Measurements from ENCODE around the gene GRM1.

The GRM1 gene

DNA sequence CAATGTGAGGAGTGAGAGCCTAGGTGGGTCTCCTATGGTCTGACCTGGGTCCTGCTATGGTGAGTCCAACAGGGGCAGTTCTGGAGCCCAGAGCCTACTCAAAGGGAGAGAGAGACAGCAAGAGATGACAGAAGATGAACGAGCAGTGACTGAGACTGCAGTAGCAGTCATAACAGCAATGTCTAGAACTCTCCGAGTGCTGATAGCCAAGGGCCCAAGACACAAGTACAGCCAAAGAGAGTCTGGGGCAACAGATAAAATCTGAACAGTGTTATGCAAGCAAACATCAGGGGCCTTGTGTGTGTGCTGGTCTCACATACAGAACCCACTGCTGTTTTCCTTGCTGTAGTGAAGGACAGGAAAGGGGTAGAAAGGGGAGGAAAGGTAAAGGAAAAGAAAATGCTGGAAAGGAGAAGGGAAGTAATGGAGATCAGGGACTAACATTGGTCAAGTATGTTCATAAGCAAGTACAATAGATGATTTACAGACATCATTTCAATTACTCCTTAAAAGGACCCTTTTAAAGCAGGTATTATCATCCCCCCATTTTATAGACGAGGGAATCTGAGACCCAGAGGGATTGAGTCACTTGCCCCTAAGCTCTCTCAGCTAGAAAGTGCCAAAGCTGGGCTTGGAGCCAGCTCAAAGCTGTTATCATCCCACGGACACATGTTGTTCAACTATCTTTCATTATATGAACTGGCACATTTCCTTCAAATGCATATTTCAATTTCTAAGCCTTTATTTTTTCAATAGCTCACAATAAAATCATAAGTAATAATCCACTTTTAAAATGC lies 332.5 kb downstream of the GRM1 start:
- H3K4me1 ChIP-seq (ENCODE audit: control insufficient read depth, insufficient read depth, low read length) = peaks cover 11% of the 10 kb centered on the region
- H3K36me3 ChIP-seq (ENCODE audit: control insufficient read depth, insufficient read depth, low read length) = no peaks in the 10 kb centered on the region
- H3K27me3 ChIP-seq (ENCODE audit: control insufficient read depth, insufficient read depth, low read length) = no peaks in the 10 kb centered on the region
- H3K9me3 ChIP-seq (ENCODE audit: control insufficient read depth, insufficient read depth, low read depth, low read length) = no peaks in the 10 kb centered on the region
- no peak overlapping the region for H3K27ac ChIP-seq (ENCODE audit: low read depth, low read length)
- no peak overlapping the region for H3K4me3 ChIP-seq (ENCODE audit: low read depth, low read length)
- H3K9ac ChIP-seq (ENCODE audit: low read length) = no peak overlapping the region

DNA sequence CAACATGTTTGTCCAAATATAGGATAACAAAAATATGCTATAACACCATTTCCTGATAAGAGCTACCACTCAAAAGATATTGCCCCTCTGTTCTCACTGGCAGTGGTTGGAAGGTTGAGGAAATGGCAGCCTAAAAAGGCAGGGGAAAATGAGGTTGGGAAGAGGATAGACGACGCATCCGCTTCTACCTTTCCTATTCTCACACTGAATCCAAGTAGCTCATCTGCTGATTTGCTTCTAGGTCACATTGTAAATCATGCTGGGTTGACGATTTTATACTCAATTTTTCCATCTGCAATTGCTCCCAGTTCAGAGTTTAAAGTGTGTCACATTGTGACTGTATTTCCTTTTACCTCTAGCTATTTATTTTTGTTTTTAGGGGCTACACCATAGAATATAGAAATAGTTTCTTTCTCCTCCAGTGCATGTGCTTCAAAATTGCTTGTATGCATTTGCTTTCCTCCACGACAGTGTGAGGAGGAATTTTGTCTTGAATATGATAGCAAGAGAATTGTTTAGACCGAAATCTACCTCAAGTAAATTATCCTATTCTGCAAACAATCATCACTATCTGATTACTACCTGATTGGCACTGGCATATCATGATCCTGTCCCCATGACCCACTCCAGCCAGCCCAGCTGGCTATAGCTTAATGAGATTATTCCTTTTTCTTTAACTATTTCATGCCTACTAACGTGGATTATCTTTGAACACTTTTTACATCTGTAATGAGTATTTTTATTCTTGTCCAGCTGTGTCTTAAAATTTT lies 335.2 kb downstream of the GRM1 start:
- Histone ChIP-seq H3K4me3 (ENCODE audit: low read depth, low read length) (no peak overlapping the region), H3K9ac (ENCODE audit: low read length) (no peak overlapping the region), H3K9me3 (ENCODE audit: control insufficient read depth, insufficient read depth, low read depth, low read length) (no peaks in the 10 kb centered on the region), H3K4me1 (ENCODE audit: control insufficient read depth, insufficient read depth, low read length) (no peaks in the 10 kb centered on the region), H3K27ac (ENCODE audit: low read depth, low read length) (no peak overlapping the region), H3K36me3 (ENCODE audit: control insufficient read depth, insufficient read depth, low read length) (no peaks in the 10 kb centered on the region), H3K27me3 (ENCODE audit: control insufficient read depth, insufficient read depth, low read length) (no peaks in the 10 kb centered on the region)

DNA sequence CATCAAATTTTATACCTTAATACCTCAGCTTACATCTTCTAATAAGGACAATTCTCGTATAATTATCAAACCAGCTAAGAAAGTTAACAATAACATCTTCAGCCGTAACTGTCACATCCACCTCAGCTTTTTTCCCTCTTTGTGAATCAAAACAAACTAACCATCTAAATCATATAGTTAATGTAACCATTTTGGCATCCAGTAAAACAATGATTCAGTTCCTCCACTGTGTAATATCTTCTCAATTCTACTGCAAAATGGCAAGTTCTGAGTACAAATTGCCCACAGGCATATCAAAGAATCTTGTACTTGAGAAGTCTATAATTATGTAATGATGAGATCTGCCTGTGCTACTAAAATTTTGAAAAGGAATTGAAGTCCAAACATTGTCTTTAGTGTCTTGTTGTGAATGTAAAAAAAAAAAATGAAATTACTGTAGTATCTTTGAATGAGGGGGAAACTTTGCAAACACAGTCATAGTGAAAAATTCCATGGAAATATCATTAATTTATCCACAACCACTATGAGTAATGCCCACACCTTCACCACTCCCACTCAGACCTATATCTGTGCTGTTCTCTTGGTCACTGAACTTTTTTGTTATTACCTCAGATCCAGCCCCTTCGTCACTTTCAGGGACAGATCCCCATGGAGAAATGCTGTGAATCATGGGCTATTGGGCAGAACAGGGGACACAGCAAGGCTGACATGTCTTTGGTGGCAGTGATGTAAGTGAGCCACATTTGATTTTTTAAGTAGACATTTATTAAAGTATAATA lies 336.1 kb downstream of the GRM1 start:
- no peaks in the 10 kb centered on the region for H3K9me3 ChIP-seq (ENCODE audit: control insufficient read depth, insufficient read depth, low read depth, low read length)
- H3K9ac ChIP-seq (ENCODE audit: low read length) = no peak overlapping the region
- H3K4me3 ChIP-seq (ENCODE audit: low read depth, low read length) = no peak overlapping the region
- no peaks in the 10 kb centered on the region for H3K4me1 ChIP-seq (ENCODE audit: control insufficient read depth, insufficient read depth, low read length)
- no peaks in the 10 kb centered on the region for H3K36me3 ChIP-seq (ENCODE audit: control insufficient read depth, insufficient read depth, low read length)
- H3K27me3 ChIP-seq (ENCODE audit: control insufficient read depth, insufficient read depth, low read length) = no peaks in the 10 kb centered on the region
- H3K27ac ChIP-seq (ENCODE audit: low read depth, low read length) = no peak overlapping the region

DNA sequence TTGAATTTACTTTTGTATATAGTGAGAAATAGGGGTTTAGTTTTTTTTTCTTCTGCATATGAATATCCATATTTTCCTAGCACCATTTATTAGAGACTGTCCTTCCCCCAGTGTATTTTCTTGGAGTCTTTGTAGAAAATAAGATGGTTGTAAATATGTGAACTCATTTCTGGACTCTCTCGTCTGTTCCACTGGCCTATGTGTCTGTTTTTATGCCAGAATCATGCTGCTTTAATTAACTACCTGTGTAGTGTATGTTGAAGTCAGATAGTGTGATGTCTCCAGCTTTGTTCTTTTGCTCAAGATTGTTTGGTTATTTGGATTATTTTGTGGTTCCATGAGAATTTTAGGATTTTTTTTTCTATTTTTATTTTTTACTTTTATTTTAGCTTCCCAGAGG lies 338.2 kb downstream of the GRM1 start:
- Histone ChIP-seq H3K36me3 (ENCODE audit: control insufficient read depth, insufficient read depth, low read length) (no peaks in the 10 kb centered on the region), H3K9ac (ENCODE audit: low read length) (no peak overlapping the region), H3K27me3 (ENCODE audit: control insufficient read depth, insufficient read depth, low read length) (no peaks in the 10 kb centered on the region), H3K27ac (ENCODE audit: low read depth, low read length) (no peak overlapping the region), H3K9me3 (ENCODE audit: control insufficient read depth, insufficient read depth, low read depth, low read length) (no peaks in the 10 kb centered on the region), H3K4me1 (ENCODE audit: control insufficient read depth, insufficient read depth, low read length) (no peaks in the 10 kb centered on the region), H3K4me3 (ENCODE audit: low read depth, low read length) (no peak overlapping the region)

DNA sequence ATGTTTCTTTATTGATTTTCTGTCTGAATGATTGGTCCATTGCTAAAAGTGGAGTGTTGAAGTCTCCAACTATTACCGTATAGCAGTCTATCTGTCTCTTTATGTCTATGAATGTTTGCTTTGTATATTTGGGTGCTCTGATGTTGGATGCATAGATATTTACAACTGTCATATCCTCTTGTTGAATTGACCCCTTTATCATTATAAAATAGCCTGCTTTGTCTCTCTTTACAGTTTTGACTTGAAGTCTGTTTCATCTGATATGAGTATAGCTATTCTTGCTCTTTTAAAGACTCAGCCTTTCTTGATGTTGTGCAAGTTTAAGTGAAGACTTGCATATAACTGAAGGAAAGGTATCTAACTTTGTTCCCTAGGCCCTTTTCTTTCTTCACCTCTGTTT lies 341.0 kb downstream of the GRM1 start:
- Histone ChIP-seq H3K36me3 (ENCODE audit: control insufficient read depth, insufficient read depth, low read length) (no peaks in the 10 kb centered on the region), H3K4me3 (ENCODE audit: low read depth, low read length) (no peak overlapping the region), H3K4me1 (ENCODE audit: control insufficient read depth, insufficient read depth, low read length) (no peaks in the 10 kb centered on the region), H3K27ac (ENCODE audit: low read depth, low read length) (no peak overlapping the region), H3K9ac (ENCODE audit: low read length) (no peak overlapping the region), H3K27me3 (ENCODE audit: control insufficient read depth, insufficient read depth, low read length) (no peaks in the 10 kb centered on the region), H3K9me3 (ENCODE audit: control insufficient read depth, insufficient read depth, low read depth, low read length) (no peaks in the 10 kb centered on the region)

DNA sequence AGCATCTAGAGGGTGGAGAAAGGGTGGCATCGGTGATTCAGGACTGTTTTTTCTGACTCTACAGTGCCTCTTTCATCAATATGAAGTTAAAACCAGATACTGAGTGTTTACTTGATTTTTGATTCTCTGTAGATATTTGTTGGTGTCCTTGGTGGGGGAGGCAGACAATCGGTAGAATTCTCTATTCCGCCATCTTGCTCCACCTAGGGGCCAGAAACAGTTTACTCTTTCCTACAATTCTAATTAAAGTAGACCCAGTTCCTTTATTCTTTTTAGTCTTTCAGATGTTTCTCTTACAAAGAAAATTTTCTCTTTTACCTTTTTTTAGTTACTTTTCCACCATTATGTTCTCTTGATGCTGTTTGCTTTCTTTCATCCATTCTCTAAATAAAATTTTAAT lies 352.6 kb downstream of the GRM1 start:
- no peak overlapping the region for H3K4me3 ChIP-seq (ENCODE audit: low read depth, low read length)
- H3K27ac ChIP-seq (ENCODE audit: low read depth, low read length) = no peak overlapping the region
- H3K9me3 ChIP-seq (ENCODE audit: control insufficient read depth, insufficient read depth, low read depth, low read length) = peaks cover 7% of the 10 kb centered on the region; the same call in 1 of the 2 replicates
- H3K4me1 ChIP-seq (ENCODE audit: control insufficient read depth, insufficient read depth, low read length) = no peaks in the 10 kb centered on the region
- no peaks in the 10 kb centered on the region for H3K27me3 ChIP-seq (ENCODE audit: control insufficient read depth, insufficient read depth, low read length)
- H3K9ac ChIP-seq (ENCODE audit: low read length) = no peak overlapping the region
- H3K36me3 ChIP-seq (ENCODE audit: control insufficient read depth, insufficient read depth, low read length) = no peaks in the 10 kb centered on the region

DNA sequence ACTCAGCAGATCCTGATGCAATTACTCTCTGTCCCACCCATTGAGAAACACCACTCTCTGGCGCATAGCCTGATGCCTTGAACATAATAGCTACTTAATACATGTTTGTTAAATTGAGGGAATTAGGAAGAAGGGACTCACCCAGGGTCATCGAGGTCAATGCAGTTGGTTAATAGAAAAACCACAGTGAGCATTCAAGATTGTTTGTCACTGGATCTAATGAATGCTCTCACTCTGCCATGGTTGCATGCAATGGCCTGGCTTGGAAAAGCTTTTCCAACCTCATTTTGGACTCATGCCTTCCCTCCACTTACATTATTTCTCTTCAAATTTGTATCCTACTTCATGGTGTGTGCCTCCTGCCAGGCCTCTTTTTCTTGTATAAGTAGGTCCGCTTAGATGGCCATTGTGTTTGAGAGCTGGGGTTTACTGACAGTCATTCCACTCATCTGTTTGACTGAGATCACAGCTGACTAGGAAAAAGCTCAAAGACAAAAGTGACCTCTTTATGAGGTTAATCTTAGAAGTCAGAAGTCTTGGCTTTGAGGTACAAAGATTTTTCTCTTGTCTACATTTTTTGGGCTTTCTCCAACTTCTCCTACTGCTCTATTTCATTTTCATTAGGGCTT lies 360.0 kb downstream of the GRM1 start:
- 0 out of 2 replicates have a peak, but pooled peaks cover 5% of the 10 kb centered on the region for H3K4me1 ChIP-seq (ENCODE audit: control insufficient read depth, insufficient read depth, low read length)
- no peaks in the 10 kb centered on the region for H3K36me3 ChIP-seq (ENCODE audit: control insufficient read depth, insufficient read depth, low read length)
- H3K27me3 ChIP-seq (ENCODE audit: control insufficient read depth, insufficient read depth, low read length) = no peaks in the 10 kb centered on the region
- H3K27ac ChIP-seq (ENCODE audit: low read depth, low read length) = no peak overlapping the region
- no peaks in the 10 kb centered on the region for H3K9me3 ChIP-seq (ENCODE audit: control insufficient read depth, insufficient read depth, low read depth, low read length)
- no peak overlapping the region for H3K9ac ChIP-seq (ENCODE audit: low read length)
- no peak overlapping the region for H3K4me3 ChIP-seq (ENCODE audit: low read depth, low read length)

DNA sequence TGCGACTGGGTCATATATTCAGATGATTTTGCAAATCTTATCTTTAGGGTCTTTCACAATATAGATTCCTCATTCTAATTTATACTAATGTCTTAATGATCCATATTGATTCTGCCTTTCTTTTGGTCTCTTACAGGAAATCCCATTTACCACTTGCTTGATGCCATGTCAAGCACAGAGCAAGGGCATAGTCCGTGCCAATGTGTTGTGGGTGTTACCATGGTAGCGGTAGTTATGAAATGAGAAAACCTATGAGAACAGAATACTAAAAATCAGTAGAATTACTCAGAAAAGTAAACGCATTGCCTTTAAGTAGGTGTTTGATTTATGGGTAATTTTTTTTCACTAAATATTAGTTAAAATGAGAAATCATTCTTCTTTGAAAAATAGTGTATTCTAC lies 360.9 kb downstream of the GRM1 start:
- peak overlapping the region; percentile 18; the same call in 1 of the 2 replicates for H3K27ac ChIP-seq (ENCODE audit: low read depth, low read length)
- no peak overlapping the region for H3K9ac ChIP-seq (ENCODE audit: low read length)
- no peaks in the 10 kb centered on the region for H3K9me3 ChIP-seq (ENCODE audit: control insufficient read depth, insufficient read depth, low read depth, low read length)
- H3K4me3 ChIP-seq (ENCODE audit: low read depth, low read length) = no peak overlapping the region
- no peaks in the 10 kb centered on the region for H3K27me3 ChIP-seq (ENCODE audit: control insufficient read depth, insufficient read depth, low read length)
- H3K36me3 ChIP-seq (ENCODE audit: control insufficient read depth, insufficient read depth, low read length) = no peaks in the 10 kb centered on the region
- H3K4me1 ChIP-seq (ENCODE audit: control insufficient read depth, insufficient read depth, low read length) = 0 out of 2 replicates have a peak, but pooled peaks cover 5% of the 10 kb centered on the region

DNA sequence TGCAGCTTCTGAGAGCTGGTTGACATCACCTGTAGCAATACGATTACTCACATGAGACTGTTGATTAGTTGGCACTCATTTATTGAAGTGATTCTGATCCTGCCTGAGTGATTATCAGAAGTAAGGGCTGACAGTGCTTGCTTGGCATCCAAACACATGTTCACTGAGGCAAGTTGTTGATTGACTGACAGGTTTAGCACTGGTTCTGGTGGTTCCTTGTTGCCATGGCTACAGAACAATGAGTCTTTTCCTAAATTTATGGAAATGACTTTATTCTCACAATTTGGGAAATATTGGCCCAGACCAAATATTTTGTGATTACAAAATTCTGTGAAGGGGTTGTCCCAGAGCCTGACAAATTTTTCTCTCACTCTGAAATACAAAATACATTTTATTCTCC lies 368.8 kb downstream of the GRM1 start:
- H3K4me3 ChIP-seq (ENCODE audit: low read depth, low read length) = no peak overlapping the region
- no peaks in the 10 kb centered on the region for H3K27me3 ChIP-seq (ENCODE audit: control insufficient read depth, insufficient read depth, low read length)
- no peak overlapping the region for H3K27ac ChIP-seq (ENCODE audit: low read depth, low read length)
- no peak overlapping the region for H3K9ac ChIP-seq (ENCODE audit: low read length)
- H3K36me3 ChIP-seq (ENCODE audit: control insufficient read depth, insufficient read depth, low read length) = no peaks in the 10 kb centered on the region
- no peaks in the 10 kb centered on the region for H3K4me1 ChIP-seq (ENCODE audit: control insufficient read depth, insufficient read depth, low read length)
- no peaks in the 10 kb centered on the region for H3K9me3 ChIP-seq (ENCODE audit: control insufficient read depth, insufficient read depth, low read depth, low read length)

DNA sequence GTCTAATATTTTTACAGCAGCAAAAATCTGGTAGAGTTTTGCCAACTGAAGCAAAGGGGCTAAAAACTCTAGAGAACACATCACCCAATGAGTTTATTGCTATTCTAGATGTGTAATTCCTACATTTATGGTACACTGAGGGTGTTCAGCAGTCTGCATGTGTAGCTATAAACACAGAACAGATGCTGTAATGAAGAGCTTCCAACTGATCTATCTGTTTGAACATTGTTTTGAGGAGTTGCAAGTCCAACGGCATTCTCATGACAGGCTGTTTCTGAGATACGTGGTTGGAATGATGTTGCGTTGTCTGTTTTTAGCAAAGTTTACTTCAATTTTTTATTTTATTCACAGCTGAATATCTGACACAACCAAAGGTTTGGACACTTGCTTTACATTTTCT lies 373.6 kb downstream of the GRM1 start:
- no peak overlapping the region for H3K9ac ChIP-seq (ENCODE audit: low read length)
- no peak overlapping the region for H3K27ac ChIP-seq (ENCODE audit: low read depth, low read length)
- H3K9me3 ChIP-seq (ENCODE audit: control insufficient read depth, insufficient read depth, low read depth, low read length) = no peaks in the 10 kb centered on the region
- no peak overlapping the region for H3K4me3 ChIP-seq (ENCODE audit: low read depth, low read length)
- no peaks in the 10 kb centered on the region for H3K27me3 ChIP-seq (ENCODE audit: control insufficient read depth, insufficient read depth, low read length)
- no peaks in the 10 kb centered on the region for H3K36me3 ChIP-seq (ENCODE audit: control insufficient read depth, insufficient read depth, low read length)
- no peaks in the 10 kb centered on the region for H3K4me1 ChIP-seq (ENCODE audit: control insufficient read depth, insufficient read depth, low read length)
